ENCODE data around the gene PRPF18. TPM values are rescaled to one million over a fixed set of nuclear protein-coding genes. Genes with fewer than 3 reads are reported as not detected.

The PRPF18 gene
- total and polyA plus RNA-seq, 2 donors (not counting 1 experiment from before 2014, with no cell fraction given): 28.8 to 30.1 TPM

GRCh38 chr10:13627459-13628310, 40.9 kb downstream of the PRPF18 start:
- no peak for DNase-seq (ENCODE audit: low read depth in 2 of 2)
- Histone ChIP-seq H2AFZ (ENCODE audit: low read length) (no peak overlapping the region), H3K9ac (ENCODE audit: insufficient read depth, low read length) (no peak overlapping the region), H3K4me2 (ENCODE audit: extremely low read depth, insufficient read depth, low read length) (no peak overlapping the region), H3K4me3 (replicated peaks in 1 of 4; ENCODE audit: control extremely low read depth in 1 of 4, insufficient read depth in 1 of 4, low read depth in 3 of 4, low read length in 4 of 4) (no peak overlapping the region), H3K79me2 (ENCODE audit: control insufficient read depth, insufficient read depth, low read length) (no peaks in the 10 kb centered on the region), H3K4me1 (ENCODE audit: control insufficient read depth, extremely low read depth, insufficient read depth, low read length) (no peaks in the 10 kb centered on the region), H3K27me3 (ENCODE audit: control insufficient read depth, insufficient read depth, low read length) (no peaks in the 10 kb centered on the region), H3K9me3 (ENCODE audit: control insufficient read depth, insufficient read depth, low read depth, low read length) (no peaks in the 10 kb centered on the region), H4K20me1 (ENCODE audit: control insufficient read depth, extremely low read depth, insufficient read depth, low read length) (no peaks in the 10 kb centered on the region), H3K36me3 (ENCODE audit: control insufficient read depth, insufficient read depth, low read length) (peaks cover 2% of the 10 kb centered on the region), H3K27ac (ENCODE audit: insufficient read depth, low read length) (no peak overlapping the region)
- TF ChIP-seq EZH2 (IDR thresholded peaks at IDR 0.05; ENCODE audit: low read length, missing control alignments) (no peak), CTCF (conservative IDR thresholded peaks at IDR 0.05 in 1 of 2, IDR thresholded peaks at IDR 0.05 in 1 of 2; ENCODE audit: low read depth in 1 of 2, low read length in 2 of 2) (no peak)

GRCh38 chr10:13628661-13629060, 41.9 kb downstream of the PRPF18 start:
- Histone ChIP-seq H3K4me1 (ENCODE audit: control insufficient read depth, extremely low read depth, insufficient read depth, low read length) (peaks cover 5% of the 10 kb centered on the region), H3K27me3 (ENCODE audit: control insufficient read depth, insufficient read depth, low read length) (no peaks in the 10 kb centered on the region), H2AFZ (ENCODE audit: low read length) (no peak overlapping the region), H3K27ac (ENCODE audit: insufficient read depth, low read length) (no peak overlapping the region), H3K36me3 (ENCODE audit: control insufficient read depth, insufficient read depth, low read length) (peaks cover 2% of the 10 kb centered on the region), H4K20me1 (ENCODE audit: control insufficient read depth, extremely low read depth, insufficient read depth, low read length) (no peaks in the 10 kb centered on the region), H3K4me3 (replicated peaks in 1 of 4; ENCODE audit: control extremely low read depth in 1 of 4, insufficient read depth in 1 of 4, low read depth in 3 of 4, low read length in 4 of 4) (no peak overlapping the region), H3K9ac (ENCODE audit: insufficient read depth, low read length) (no peak overlapping the region), H3K79me2 (ENCODE audit: control insufficient read depth, insufficient read depth, low read length) (no peaks in the 10 kb centered on the region), H3K9me3 (ENCODE audit: control insufficient read depth, insufficient read depth, low read depth, low read length) (no peaks in the 10 kb centered on the region), H3K4me2 (ENCODE audit: extremely low read depth, insufficient read depth, low read length) (no peak overlapping the region)
- TF ChIP-seq EZH2 (IDR thresholded peaks at IDR 0.05; ENCODE audit: low read length, missing control alignments): no peak
- no peak for TF ChIP-seq CTCF (conservative IDR thresholded peaks at IDR 0.05 in 1 of 2, IDR thresholded peaks at IDR 0.05 in 1 of 2; ENCODE audit: low read depth in 1 of 2, low read length in 2 of 2)
- no peak for DNase-seq (ENCODE audit: low read depth in 2 of 2)

GRCh38 chr10:13629116-13629515, 42.4 kb downstream of the PRPF18 start:
- Histone ChIP-seq H3K79me2 (ENCODE audit: control insufficient read depth, insufficient read depth, low read length) (no peaks in the 10 kb centered on the region), H3K9ac (ENCODE audit: insufficient read depth, low read length) (no peak overlapping the region), H4K20me1 (ENCODE audit: control insufficient read depth, extremely low read depth, insufficient read depth, low read length) (no peaks in the 10 kb centered on the region), H3K4me2 (ENCODE audit: extremely low read depth, insufficient read depth, low read length) (no peak overlapping the region), H3K27ac (ENCODE audit: insufficient read depth, low read length) (no peak overlapping the region), H3K9me3 (ENCODE audit: control insufficient read depth, insufficient read depth, low read depth, low read length) (no peaks in the 10 kb centered on the region), H3K4me3 (replicated peaks in 1 of 4; ENCODE audit: control extremely low read depth in 1 of 4, insufficient read depth in 1 of 4, low read depth in 3 of 4, low read length in 4 of 4) (no peak overlapping the region), H3K36me3 (ENCODE audit: control insufficient read depth, insufficient read depth, low read length) (peaks cover 2% of the 10 kb centered on the region), H3K4me1 (ENCODE audit: control insufficient read depth, extremely low read depth, insufficient read depth, low read length) (peaks cover 5% of the 10 kb centered on the region), H3K27me3 (ENCODE audit: control insufficient read depth, insufficient read depth, low read length) (no peaks in the 10 kb centered on the region), H2AFZ (ENCODE audit: low read length) (no peak overlapping the region)
- peak in 1 of 2 donors; percentile 54 for DNase-seq (ENCODE audit: low read depth in 2 of 2)
- TF ChIP-seq CTCF (conservative IDR thresholded peaks at IDR 0.05 in 1 of 2, IDR thresholded peaks at IDR 0.05 in 1 of 2; ENCODE audit: low read depth in 1 of 2, low read length in 2 of 2) (no peak), EZH2 (IDR thresholded peaks at IDR 0.05; ENCODE audit: low read length, missing control alignments) (no peak)

Measured in fibroblast of lung (primary cell).